ENCODE results near the gene DEXI.
"Not testable (repeated sequence)": the region's sequence is repeated elsewhere in the genome, so short reads cannot be mapped to it uniquely, and the experiment has no call there.

DEXI gene

DNA sequence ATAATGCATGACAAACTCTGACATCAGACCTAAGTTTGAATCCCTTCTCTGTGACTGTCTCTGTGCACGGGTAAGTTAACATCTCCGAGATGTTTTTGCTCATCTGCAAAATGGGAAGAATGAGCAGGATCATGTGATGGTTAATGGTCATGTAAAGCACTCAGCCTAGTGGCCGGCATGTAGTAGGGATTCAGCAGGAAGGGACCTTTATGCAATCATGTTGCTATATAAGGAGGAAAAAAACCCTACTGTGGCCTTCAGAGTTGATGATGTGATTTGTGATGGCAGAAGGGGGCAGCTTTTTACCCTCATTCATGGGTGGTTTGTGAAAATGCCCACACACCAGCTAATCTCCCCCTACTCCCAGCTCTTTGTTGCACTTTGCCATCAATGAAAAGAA is 26.2 kb upstream of the DEXI start:
- DNase-seq, result no peak

DNA sequence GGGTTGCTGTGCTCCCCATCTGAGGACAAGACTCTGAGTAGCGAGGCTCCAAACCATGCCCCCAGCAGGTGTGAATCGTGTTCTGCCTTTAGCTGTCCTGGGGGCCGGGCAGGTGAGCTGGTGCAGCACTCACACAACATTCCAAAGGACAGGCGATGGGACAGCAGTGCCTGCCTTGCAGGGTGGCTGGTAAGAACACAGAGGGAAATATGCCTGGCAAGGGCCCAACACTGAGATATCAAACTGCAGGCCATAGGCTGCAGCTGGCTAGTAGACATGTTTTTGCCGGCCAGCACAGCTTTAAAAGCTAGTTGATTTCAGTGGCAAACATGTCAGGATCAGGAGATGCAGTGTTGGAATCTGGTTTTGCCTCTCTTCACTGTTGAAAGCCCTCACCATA is 25.7 kb upstream of the DEXI start:
- DNase-seq, result no peak

DNA sequence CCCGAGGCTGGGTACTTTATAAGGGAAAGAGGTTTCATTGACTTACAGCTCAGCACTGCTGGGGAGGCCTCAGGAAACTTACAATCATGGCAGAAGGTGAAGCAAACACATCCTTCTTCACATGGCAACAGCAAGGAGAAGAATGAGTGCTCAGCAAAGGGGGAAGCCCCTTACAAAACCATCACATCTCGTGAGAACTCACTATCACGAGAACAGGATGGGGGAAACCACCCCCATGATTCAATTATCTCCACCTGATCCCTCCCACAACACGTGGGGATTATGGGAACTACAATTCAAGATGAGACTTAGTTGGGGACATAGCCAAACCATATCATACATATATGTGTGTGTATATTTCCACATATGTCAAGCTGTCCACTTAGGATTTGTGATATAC is 24.3 kb upstream of the DEXI start:
- peak; percentile 70 for DNase-seq

DNA sequence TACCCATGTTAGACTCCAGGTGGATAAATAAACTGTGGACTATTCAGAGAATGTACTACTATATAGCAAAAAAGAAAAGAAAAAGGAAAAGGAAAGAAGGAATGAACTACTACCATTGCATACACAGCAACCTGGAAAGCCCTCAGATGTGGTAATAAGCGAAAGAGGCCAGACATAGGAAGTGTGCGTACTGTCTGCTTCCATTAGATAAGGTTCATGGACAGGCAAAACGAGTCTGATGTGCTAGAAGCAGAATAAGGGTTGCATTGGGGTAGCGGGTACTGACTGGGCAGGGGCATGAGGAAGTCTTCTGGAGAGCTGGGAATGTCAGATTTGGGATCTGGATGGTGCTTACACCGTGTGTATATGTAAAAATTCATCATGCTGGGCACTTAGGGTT is 23.9 kb upstream of the DEXI start:
- DNase-seq, result peak; percentile 90

DNA sequence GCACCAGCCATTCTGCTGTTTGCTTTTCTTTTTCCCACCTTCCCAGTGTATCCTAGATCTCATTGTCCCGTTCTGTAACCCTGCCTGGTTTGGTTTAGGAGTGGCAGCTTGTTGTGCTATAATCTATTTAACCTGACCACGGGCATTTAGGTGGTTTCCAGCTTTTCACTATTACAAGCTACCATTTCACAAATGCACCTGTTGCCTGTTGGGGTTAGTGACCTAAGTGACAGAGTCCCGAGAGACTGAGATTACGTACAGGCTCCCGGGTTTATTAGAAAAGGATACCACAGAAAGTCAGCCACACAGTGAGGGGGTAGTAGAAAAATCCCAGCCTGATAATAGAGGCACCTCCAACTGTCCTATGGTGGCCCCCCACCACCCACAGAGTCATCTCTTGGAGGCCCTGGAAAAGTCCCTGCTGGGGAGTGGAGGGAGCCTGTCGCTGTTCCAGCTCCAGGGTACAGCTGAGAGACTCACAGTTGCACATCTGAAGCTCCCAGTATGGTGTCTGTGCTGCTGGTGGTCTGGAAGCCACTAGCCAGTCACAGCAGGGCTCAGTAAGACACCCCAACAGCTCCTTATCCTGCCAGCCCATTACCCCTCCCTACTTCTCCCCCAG is 23.3 kb upstream of the DEXI start:
- DNase-seq, result peak; percentile 60

DNA sequence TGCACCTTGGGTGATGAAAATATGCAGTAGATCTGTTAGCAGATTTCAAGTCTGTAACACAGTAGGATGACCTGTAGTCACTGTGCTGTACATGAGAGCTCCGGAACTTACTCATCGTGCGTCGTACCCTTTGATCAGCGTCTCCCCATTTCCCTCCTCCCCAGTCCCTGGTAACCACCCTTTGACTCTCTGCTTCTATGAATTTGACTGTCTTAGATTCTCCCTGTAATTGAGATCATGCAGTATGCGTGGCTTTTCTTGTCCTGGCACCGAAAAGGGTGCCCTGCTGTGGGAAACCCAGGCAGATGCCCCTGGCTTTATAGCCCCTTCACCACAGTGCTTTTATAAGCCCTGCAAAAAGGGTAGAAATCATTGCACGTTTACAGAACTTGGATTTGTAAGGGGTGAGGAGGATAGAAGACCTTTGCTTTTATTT is 22.6 kb upstream of the DEXI start:
- DNase-seq, result no peak

DNA sequence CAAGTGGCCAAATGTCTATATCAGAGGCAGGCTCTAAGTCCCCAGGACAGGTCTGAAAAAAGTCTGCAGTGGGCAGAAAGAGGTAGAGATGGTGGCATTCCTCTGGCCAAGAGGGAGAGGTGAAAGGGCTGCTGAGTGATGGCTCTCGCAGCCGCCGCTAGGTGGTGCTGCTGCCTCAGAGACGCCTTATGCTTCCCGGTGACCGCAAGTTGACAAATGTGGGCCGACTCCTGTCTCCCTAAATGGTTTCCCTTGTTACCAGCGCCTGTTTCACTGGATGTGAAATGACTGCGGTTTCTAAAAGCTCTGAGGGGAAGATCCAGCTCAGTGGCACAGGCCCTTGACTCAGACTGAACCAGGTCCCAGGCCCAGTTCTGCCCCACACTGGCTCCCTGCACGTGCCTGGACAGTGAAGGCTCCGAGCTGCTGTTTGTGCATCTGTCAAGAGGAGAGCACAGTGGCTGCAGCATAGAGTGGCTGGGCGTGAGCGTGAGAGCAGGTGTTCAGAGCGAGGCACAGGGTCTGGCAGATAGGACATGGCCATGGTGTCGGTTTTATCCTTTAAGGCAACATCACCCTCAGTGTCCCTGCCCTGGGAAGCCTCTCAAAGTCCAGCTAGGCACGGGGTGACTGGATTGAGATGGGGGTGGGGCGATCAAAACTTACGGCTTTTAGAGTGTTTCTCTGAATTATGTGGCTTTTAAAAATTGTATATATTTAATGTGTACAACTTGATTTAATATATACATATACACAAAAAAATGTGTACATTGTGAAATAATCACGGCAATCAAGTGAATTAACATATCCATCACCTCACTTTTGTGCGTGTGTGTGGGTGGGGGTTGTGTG is 22.0 kb upstream of the DEXI start:
- peak; percentile 32 for DNase-seq

DNA sequence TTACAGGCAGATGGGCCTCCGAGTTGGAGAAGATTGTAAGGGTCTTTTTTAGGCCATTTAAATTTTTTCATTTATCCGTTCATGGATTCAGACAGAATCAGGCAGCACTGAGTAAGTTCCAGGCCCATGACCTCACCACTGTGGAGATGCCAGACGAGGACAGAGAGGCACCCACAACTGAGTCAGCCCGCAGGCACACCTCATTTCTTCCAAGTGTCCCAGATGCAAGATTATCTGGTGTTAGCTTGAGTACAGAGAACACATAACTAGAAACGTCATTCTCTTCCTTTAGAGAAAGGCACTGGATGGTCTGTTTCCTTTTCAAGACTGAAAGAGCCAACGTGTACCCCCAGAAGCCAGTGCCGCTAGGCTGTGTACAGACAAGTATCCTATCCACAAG is 19.0 kb upstream of the DEXI start:
- no peak for DNase-seq

DNA sequence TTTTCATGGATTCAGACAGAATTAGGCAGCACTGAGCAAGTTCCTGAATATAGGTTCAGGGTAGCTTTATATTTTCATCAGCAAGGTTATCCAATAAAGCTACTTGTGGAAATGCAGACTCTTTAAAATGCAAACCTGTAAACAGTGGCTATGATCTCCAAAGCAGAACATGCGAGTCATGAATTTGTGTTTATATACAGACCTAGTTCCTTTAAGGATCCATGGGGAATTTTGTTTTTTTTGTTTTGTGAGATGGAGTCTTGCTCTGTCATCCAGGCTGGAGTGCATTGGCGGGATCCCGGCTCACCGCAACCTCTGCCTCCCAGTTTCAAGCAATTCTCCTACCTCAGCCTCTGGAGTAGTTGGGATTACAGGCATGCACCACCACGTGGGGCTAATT is 16.9 kb upstream of the DEXI start:
- DNase-seq, result no peak

DNA sequence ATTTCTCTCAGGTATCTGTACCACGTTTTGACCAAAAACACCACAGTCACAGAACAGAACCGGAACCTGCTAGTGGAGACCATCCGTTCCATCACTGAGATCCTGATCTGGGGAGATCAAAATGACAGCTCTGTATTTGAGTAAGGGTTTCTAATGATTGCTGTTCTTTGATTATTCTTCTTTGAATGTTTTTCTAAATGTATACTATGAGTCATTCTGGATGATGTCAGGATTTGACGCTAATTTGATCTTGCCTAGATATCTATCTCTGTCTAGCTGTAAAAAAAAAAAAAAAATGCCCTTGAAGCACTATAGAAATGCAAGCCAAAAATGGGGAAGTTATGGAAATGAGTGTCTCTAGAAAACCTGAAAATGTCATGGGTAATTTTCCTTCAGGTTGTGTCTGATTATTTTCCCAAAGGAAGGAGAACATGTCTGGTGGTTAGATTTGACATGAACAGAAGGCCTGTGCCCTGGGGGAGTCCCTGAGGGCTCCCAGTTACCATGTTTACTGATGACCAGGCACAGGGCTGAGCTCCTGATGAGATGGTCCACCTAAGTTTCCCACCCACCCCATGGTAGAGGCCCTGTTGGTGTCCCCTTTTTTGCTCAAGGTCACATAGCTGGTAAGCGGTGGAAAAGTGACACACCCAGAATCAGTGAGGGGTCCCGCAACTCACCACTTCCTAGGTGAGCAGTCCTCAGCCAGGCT is 15.7 kb upstream of the DEXI start:
- DNase-seq, result peak; percentile 38

DNA sequence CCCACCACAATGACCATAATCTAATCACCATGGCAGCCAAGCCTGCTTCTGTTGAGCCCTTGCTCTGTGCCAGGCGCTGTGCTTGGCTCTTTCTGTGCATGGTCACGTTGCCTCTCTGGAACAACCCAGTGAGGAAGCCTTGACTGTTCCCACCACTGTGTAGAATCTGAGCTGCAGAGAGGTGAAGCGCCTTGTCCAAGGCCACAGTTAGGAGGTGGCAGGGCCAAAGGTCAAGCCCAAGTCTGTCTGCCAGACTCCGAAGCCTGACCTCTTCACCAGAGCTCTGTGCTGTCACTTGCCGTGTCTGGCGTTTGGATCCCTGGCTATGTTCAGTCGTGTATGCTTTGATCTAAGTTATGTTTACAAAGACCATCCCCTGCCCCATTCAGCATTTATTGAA is 12.6 kb upstream of the DEXI start:
- no peak for DNase-seq

DNA sequence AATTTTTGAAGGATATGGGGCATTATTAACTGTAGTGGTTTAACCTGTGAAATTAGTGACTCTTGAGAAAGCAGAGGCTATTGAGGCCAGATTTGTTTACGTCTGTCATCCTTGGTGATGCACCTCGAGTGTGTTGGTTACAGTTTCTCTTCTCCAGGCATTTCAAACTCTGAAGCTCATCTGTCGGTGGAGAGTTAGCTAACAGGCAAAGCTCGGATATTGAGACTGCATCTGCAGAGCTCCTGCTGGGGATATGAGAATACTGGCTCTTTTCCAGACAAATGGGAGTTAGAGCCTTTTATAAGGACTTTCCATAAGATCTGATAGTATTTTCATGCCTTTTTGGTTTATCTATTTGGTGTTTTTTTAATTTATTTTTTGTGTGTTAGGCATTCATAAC is 8.8 kb upstream of the DEXI start:
- DNase-seq, result no peak

DNA sequence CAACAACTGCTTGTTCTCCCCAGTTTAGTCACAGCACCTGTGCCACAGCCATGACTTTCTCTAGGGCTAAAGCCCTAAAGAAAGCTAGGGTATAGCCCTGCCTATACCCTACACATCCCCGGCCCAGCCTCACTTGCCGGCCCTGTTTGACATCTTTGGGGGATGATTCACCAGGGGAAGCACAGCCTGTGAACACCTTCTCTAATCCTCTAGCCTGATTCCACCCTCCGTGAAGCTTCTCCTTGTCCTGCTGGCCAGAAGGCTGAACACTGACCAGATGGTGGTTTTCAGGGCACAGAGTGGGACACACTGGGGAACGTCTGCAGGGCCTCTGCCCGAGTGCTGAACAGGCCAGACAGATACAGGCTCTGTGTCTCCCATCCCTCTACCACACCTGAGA is 8.1 kb upstream of the DEXI start:
- DNase-seq, result no peak

DNA sequence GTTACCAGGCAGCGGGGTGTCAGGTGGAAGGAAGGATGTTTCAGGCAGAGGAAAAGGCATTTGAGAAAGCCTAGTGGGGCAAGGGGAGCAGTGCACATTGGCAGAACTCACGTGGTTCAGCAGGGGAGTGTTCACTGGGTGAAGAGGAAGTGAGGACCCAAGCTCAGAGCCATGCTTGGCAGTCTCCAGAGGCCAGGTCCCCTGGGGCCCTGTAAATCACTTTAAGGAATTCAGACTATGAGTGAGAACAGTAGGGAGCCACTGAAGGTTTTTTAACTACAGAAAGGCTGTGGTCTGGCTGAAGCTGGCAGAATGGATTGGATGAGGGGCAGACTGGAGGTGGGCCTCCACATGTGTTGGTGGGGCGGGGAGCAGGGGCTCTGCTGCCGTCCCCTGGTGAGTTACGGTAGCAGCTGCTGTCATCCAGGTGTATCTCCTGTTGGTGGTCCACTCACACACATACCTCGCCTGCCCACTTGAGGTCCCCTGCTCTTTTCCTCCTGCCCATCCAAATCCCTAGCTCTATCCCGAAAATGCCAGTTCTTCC is 7.2 kb upstream of the DEXI start:
- DNase-seq, result peak; percentile 86

DNA sequence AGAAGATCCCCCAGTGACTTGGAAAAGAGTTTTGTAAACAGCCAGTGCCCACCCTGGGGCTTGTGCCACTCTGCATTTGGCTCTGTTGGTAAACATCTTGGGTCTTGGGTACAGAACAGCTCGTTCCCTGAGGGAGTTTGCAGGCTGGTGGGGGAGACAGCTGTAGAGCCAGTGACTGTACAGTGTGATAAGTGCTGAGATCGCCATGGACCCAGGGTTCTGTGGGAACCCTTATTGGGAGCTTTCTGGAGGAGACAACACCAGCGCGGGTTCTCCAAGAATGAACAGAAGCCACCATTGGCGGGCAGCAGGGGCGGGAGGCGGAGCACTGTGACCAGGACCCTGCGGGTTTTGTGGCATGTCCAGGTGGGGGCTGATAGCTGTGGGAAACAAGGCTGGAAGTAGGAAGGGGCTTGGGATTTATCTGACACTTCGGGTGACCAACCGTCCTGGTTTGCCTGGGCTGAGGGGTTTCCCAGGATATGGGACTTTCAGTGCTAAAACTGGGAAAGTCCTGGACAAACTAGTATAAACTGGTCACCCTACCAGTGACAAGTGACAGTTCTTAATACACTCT is 5.0 kb upstream of the DEXI start:
- DNase-seq, result no peak

DNA sequence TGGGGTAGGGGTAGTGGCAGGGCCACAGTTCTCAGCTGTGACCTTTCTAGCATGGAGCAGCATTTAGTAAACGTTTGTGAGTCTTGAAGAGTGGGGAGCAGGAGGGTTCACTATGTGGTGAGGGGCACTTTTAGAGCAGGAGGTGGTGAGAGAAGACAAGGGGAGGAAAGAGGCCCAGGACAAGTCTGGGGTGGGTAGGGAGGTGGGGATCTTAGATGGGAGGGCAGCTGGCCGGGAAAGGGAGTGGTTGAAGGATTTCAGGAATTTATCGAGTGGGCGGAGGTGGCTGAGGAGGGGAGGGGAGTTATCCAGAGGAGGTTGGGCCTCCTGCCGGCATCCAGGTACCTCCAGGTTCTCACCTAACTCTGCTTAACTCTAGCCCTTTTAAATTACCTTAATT is 4.0 kb upstream of the DEXI start:
- no peak for DNase-seq

DNA sequence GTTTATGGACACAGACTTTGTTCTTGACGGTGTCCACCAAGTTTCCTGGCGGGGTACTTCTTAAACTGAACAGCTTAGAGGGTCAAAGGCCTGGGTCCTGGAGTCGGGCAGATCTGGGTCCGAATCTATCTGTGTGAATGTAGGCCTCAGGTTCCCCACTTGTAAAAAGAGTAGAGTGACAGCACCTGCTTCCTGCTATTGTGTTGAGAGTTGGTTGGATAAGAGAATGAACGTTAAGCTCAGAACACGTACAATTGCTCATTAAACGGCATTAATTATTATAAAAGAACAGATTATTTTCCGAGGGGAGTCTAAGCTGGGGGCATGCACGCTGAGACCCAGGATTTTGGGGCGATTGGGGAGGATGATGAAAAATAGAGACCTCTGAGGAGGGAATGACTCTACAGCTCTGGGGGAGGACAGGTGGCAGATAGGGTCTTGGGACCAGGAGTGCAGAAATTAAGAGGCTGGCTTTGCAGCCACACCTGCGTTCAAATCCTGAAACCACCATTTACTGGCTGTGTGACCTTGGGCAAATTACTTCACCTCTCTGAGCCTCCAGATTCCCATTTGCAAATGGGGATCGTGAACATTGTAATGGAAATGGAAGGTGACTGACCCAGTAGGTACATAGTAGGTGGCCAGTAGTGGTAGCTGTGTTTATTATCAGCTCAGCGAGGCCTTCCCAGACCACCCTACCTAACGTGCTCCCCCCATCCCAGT is 3.0 kb upstream of the DEXI start:
- no peak for DNase-seq

DNA sequence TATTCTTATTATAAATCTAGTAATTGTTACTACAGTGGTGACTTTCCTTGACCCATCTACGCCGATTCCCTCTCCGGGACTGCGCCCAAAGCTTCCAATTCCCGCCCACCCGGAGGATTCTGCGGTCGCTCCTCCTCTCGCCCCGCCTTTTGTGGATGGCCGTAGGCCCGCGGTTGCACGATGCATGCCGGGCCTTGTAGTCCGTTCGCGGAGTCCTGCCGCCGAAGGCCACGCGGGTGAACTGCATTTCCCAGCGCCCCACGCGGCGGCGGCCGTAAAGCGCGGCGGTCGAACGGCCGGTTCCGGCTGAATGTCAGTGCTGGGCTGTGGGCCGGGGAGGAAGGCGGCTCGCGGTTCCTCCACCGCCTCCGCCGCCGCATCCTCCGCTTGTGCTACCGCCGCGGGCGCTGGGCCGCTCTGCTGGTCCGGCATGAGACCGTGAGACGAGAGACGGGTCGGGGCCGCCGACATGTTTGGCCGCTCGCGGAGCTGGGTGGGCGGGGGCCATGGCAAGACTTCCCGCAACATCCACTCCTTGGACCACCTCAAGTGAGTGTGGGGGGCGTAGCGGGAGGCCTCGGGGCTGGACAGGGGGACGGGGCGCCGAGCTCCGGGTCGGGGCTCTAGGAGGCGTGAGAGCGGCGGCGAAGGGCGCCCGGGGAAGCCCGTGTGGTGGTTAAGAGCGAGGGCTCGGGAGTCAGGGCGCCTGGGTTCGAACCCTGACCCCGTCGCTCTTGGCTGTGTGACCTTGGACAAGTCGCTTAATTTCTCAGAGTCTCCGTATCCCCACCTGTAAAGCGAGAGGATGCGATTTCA is 2.2 kb upstream of the DEXI start, which contains the start of gene CLEC16A:
Gene CLEC16A (plus strand): TSS at position 316 of the 816 bp plus-strand sequence. CDS start 154 bp downstream, at position 470.
- DNase-seq, result peak; percentile 79

DNA sequence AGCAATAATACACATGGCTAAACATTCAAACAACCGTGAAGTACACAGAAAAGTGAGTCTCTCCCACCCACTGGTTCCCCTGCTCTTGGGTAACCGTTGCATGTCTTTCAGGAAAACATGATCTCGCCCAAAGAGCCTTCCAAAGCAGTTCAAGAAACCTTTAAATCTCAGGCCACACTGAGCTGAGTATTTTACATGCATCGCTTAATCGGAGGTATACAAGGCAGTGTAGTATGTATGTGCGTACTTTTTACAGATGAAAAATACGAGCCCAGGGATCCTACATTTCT is 741 bp upstream of the DEXI start:
- no peak for DNase-seq

DNA sequence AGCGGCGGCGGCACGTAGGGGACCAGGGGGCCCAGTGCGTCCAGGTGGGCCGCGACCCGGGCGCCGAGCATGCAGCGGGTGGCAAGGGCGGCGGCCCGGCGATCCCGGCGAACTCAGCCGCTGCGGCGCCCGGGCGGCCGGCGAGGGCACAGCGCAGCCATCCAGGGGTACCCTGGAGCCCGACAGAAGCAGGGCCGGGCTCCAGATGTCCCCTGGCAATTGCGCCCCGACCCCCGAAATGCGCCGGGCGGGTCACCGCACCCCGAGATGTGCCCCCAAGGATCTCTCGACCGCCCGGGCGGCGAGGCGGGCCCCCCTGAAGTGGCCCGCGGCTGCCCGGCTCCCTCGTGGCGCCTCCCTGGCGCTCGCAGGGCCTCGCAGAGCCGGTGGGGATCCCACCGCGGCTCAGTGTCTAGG is 325 bp downstream of the DEXI start:
- DNase-seq, result not testable (repeated sequence)

DNA sequence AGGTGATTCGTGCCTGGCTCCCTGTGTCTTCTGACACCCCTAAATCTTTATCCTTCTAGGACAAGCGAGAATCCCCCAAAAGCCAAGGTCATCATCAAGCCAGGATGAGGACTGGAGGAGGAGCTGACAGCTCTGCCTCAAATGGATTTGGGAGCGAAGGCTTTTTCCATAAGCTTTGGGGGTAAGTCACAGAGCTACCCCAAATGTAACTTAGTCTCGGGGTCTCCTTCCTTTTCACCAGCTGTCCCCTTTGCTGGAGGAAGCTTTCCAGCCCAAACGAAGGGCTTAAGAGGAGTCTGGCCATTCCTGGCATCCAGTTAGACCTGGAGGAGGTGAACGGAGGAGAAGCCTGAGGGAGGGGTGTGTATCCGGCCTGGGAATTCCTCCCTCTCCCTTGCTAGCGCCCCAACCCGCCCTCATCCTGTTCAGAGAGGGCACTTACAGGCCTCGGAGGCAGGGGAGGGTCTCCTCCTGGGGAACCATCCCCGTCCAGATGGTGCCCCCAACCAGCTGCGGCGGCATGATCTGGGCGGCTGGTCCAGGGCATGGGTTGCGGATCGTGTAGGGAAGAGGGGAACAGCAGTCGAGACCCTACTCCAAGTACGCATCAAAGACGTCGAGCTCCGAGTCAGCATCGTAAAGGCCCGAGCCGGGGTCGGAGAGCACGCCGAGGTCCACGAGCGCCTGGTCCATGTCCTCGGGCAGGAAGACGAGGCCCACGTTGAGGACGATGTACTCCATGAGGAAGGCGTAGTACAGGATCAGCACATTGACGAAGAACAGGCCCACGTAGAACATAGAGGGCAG is 938 bp downstream of the DEXI start:
- no peak for DNase-seq
